Activated CD4-positive, CD25-positive, alpha-beta regulatory T cell treated with anti-CD3 and anti-CD28 coated beads, Interleukin-2, amount 50 U/mL, for 72 hours (primary cell): ENCODE measurements around the gene LIMCH1.
A peak's percentile ranks its signal among the peaks of the same experiment; 100 is the strongest.
"Not testable (repeated sequence)": the region's sequence is repeated elsewhere in the genome, so short reads cannot be mapped to it uniquely, and the experiment has no call there.

ENCODE experiments used
- DNase-seq: peaks from one replicate; pipeline ENCODE4 v3.0.0; 2021

The LIMCH1 gene

DNA sequence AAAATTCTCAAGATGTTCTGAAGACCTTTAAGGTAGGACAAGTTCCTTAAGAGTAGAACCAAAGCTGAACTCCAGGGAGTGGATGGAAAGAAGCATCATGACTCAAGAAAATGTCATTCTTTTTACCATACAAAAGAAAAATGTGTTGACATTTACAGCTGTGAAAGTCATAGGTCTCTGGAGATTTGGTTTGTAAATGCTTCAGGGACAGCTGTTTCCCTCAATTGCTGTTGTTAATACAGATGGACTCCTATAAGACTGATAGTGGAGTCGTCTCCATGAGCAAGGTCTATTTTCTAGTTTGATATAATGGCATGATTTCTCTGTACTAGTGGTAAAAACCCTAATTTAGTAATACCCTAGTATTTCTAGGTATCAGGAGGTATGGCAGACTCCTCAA, 108.9 kb downstream of the LIMCH1 start:
- no peak for DNase-seq

DNA sequence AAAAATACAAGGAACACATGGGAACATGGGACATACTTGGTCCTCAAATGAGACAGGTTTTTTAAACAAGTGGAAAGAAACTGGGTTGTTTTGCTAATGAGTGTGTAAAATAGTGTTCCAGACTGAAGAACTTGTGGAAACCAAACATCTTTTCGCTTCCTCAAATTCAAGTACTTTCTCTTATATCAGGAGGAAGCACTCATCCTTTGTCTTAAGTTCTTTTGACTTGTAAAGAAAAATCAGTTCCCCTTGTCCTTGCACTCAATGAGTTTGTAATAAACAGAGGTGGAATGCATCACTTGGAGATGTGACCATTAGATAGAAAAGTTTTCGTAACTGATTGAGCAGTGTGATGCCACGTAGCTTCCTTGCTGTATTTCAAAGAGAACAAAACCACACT, 109.4 kb downstream of the LIMCH1 start:
- DNase-seq = no peak

DNA sequence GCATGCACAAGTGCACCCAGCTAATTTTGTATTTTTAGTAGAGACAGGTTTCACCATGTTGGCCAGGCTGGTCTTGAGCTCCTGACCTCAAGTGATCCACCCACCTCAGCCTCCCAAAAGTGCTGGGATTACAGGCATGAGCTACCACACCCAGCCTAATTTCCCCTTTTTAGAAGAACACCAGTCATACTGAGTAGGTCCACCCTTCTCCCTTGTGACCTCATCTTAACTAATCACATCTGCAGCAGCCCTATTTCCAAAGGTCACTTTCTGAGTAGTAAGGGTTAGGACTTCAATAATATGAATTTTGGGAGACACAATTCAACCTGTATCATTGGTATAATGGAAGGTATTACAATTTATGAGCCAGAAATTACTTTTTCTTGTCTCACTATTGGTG, 113.2 kb downstream of the LIMCH1 start:
- DNase-seq = not testable (repeated sequence)

DNA sequence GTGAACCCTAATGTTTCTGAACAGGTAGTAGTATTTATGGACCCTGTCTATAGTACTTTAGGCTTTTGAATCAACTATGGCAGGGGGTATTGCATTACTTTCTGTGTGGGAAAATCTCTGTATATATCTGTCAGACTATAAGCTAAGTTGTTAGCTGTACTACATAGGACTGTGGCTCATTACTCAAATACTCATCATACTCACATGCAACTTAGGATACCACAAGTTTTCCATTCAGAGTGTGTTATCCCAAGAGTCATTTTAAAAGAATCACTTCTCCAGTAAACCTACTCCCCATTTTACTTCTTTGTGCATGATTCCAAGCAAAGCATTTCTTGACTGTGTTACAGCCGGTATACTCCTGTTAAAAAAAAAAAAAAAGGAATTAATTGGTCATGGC, 115.0 kb downstream of the LIMCH1 start:
- DNase-seq = no peak

DNA sequence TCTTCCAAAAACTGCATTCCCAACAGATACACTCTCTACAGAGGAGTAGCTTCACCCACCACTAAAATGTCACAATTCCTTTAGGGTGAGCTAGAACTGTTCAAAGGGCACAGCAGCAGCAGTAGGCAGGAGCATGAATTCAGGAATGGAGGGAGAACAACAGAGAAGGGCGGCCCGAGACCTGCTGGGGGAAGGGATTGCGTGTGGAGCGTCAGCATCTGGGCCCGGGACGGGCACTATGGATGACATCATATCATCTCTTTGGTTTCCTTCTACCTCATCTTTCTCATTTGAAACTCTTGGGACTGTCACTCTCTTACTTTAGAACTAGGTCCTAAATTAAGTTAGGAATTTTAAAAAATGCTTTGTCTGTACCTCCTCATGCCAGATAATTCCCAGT, 115.6 kb downstream of the LIMCH1 start:
- DNase-seq = no peak

DNA sequence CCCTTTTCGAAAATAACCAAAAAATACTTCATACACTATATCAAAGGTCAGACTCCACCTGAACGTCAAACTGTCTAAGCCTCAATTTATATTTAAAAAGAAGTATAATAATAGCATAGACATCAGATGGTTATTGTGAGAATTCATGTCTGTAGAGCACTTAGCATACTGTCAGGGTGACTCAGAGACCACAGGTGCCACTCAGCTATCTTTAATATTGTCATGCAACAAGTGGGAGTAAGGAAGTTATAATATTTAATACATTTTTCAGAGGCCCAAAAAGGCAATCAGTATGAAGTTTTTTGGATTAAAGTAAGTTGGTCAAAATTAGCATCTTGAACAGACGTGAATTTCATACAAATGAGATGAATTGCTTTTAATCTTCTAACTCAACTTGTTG, 117.2 kb downstream of the LIMCH1 start:
- no peak for DNase-seq

DNA sequence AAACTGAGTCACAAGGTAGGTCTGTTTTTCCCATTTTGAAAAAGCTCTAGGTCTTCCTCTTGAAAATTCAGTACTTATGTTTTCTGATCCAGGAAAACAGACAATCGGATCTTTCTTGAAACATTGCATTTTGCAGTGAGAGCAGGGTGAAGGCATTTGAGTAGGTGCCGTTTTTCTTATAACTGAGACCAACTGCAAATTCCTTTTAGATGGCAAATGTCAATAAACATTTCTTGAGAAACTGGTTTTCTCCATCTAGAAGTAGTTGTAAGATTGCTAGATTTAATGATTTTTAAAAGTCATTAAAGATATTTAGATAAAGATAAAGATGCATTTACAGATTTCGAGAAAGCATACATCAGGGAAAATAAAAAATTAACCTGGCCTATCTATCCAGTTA, 118.1 kb downstream of the LIMCH1 start:
- no peak for DNase-seq

DNA sequence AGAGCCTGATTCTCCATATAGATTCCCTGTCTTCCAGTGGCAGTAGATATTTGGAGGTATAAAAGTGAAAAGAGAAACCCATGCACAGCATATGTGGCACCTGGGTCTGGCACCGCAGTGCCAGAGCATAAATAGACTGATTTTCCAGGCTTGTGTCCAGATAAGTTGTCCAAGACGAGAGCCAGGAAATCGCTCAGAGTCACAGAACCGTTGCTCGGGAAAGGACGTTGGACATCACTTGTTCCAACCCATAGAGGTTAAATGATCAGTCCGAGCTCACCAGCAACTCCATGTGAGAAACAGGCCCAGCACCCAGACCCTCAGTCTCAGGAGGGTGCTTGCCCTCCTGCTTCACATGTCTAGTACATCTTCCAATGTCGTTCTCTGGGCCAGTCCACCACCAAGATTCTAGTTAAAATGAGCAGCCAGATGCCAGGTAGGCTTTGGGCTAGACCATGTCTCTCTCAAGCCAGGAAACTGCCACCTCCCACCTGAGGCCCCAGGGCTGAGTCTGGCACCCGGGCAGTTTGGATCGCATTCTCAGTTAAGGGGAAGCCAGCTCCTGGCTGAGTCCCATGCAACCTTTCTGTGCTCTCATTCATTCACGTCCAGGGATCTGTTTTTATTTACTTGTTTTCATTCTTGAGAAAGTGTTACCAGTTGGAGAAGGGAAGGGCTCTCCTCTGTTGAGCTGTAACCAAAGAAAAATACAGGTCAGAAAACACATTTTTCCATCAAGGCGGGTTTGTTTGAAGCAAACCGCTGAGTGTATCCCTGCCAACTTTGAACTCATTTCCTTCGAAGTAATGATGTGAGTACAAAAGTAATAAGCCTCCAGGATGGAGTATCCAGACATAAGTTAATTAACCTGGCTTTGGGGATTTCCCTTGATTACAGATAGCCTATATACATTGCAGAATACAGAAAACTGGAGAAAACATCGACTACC, 118.9 kb downstream of the LIMCH1 start:
- no peak for DNase-seq

DNA sequence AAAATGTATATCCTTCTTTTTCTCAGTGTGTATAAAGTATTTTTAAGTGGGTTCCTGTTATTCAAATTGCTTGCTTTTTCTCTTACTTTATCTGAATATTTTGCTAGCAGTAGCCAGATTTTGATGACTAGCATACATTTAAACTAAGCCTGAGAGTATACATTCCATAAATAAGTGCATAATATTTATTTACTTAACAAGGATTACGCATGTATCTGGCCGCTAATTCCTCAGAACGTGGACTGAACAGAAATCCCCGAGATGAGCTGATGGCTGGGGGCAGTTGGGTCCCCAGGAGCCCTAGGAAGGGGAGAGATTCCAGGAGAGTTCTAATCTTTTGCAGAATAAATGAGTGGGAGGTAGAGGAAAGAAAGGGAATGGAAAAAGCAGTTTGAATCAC, 119.6 kb downstream of the LIMCH1 start:
- no peak for DNase-seq

DNA sequence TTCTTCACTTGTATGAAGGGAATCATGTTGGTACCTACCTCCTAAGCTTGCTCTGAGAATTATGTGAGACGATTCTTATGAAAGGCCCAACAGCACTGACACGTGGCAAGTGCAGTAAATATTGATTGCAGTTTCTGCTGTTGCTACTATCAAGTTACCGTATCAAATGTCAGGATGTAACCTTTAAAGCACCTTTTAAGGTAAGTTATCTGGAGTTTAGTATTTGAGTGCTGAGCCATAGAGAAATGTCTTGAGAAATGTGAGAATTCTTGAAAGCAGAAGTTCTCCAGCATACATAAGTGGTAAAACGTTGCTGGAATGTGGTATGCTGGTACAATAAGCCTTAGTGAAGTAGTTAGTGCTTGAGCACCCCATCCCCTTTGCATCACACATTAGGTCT, 120.2 kb downstream of the LIMCH1 start:
- no peak for DNase-seq

DNA sequence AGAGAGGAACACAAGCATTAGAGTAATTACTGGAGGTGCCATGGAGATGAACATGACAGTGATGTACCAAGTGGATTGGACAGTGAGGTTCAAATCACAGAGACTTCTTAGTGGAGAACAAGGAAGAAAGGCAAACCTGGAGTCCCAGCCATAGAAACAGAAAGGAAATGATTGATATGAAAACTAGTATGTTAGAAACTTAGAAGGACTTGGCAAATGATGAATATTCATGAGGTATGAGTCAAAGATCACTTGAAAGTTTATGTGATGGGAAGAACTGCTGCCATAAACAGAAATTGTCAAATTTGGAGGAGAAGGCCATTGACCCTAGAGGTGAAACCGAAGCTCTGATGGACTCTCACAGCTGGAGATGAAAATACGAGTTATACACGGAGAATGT, 122.4 kb downstream of the LIMCH1 start:
- no peak for DNase-seq

DNA sequence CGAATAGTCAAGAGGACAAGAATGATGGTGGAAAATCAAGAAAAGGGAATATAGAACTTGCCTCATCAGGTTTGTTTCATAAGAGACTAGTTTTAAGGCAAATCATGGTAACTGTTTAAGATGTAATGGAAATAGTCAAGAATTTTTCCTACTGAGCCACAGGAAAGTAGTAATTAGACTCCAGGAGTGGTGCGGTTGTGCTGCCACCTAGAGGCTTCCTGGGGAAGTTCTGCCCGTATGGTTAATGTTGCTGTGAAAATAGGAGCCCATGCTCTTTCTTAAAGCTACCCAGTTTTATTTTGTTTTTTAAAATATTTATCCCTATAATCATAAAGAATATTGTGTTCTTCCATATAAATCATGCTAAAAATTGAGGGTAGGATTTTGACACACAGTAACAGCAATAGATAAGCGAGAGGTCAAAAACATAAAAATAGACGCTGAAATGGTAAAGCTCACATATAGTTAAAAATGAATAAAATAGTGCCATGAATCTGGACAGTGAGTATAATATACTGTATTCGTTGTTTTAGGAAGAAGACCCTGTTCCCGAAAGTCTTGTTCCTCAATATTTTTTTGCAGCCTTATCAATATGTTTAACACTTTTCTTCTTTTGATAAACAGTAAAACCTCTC, 123.6 kb downstream of the LIMCH1 start:
- peak; percentile 38 for DNase-seq

DNA sequence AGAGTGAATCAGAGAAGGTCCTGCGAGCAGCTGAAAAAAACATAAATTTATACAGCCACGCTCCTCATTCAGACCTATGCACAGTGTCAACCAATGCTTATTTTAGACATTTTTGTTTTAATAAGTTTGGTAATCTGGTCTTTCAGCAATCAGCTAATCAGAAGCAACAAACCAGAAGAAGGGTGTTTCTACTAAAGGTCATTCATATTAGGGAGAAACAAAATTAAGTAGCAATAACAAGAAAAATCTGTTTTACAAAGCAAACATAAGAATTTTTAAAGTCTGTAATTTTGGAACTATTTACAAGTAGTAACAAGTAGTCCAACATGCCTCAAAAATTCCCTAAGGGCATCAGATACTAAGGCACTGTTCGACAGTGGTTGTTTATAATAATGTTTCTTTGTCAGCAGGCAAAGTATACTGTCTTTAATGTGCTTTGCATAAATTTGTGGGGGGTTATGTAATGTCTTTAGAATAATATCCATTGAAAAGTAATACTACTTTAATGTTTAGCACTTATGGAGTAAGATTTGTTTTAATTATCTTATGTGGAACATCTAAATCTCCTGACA, 127.8 kb downstream of the LIMCH1 start:
- no peak for DNase-seq

DNA sequence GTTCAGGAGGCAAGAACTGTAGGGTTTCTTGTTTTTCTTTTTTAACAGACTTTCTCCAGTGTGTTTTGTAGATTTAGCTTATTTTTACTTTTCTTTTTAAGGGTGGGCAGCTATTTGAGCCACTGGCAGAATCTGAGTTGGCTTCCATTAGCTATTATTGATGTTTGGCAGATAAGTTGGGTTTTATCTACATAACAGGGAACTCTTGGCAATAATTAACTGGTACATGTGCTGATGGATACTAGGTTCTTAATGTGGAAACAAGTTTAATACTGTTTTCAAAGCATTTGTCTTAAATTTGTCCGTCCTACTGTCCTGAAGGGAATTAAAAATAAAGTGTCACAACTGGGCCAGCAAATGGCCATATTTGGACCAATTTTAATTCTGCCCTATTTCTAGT, 130.1 kb downstream of the LIMCH1 start:
- no peak for DNase-seq

DNA sequence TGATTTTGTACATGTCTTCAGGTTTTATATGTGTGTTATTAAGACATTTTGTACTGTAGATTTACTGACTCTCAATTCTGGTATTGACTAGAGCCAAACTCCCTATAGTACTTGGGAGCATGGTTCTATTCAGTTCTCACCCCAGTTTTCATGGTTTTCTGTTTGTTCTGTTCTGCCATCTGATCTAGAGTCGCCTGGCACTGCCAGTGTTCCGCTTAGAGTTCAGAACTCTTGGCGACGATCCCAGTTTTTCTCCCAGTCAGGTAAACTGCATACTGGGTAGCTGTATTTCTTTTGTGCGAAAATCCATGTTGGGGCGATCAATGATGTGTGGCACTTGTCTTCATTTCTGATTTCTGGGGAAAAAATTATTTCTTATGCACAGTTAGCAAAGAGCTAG, 132.6 kb downstream of the LIMCH1 start:
- DNase-seq = no peak

DNA sequence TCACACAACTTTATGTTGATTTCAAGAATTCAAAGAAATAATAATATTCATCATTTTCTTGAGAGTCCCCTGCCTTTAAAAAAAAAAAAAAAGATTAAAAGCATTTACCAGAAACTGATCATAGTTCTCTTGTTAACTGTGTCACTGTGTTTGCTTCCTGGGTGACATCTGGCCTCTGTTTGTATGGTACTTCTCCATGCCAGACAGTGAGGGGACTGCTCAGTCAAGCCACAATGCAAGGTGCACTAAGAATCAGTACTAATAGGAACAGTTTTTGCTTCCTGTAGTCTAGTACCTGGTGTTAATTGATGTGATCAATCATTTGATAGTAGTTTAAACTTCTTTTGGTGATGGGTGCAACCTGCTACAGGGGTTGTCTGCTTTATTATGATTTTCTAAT, 133.0 kb downstream of the LIMCH1 start:
- no peak for DNase-seq

DNA sequence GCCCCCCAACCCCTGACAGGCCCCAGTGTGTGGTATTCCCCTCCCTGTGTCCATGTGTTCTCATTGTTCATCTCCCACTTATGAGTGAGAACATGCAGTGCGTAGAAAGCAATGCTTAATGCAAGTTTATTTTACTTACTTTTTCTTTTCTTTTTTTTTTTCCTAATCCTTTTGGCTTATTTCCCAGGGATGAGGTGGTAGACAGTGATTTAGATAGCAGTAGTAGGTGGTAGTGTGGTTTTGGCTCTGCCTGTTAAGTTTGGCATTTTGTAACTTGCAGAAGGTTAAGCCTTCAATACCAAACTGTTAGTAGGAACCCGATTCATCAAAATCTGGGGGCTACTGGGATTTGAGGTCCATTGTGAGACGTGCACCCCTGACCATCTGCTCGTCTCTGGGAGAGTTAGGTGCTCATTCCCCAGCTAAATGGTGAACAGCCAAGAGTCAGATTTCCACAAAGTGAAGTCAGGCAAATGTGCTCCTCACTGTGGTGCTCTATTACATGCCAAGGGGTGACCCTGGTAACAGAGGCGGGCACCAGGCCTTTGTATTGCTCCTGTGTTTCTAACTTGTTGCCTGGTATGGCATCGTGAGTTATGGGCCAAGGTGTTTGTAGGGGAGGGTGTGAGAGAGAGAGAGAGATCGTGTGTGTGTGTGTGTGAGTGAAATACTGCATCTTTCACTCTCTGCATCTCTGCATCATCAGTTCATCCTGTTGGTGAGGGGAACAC, 140.3 kb downstream of the LIMCH1 start:
- no peak for DNase-seq

DNA sequence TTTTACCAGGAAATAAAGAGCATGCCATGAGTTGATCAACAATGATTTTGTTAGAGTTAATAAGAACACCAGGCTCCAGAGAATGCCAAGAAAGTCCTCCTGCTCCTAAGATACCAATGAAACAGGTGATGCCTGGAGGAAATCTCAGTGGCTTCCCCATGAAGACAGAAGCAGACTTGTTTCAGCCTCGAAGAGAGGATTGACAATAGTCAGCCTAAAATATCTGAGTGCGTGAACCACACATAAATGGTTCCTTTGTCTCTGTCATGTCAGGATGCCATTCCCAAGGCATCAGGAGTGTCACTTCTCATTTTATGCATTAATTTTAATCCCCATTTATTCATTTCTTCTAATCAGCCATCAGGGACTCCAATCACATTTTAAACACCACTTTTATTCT, 141.0 kb downstream of the LIMCH1 start:
- no peak for DNase-seq

DNA sequence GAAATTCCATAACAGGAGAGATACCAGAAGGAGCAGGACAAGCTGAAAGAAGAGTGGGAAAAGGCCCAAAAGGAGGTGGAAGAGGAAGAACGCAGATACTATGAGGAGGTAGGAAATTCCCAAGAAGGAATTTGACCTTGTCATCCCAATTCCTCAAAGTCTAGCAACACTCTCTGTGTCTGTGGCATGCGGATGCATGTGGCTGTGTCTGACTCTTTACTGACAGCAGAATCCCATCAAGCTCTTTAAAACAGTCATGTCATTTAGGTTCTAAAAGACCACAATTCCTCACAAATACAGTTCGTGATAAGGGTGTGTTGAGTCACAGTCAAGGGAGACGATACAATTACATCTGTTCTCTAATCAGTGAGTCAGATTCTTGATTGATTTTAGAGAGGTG, 142.0 kb downstream of the LIMCH1 start:
- DNase-seq = no peak

DNA sequence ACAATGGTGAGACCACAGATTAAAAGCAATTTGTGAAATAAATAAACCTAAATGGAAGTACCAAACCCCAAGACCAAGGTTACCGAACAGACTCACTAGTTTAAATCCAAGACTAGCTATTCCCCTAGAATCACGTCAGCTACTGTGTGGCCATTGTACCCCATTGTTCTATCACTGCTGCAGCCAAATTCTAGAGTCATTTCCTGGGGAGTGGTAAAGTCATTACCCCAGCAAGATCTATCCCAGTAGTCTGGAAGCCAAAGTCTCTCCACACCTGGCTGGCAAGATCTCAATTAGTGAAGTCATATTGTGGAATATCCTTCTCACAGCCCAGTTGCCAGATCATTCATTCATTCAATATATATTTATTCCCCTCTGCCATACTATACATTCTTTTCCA, 143.1 kb downstream of the LIMCH1 start:
- no peak for DNase-seq

DNA sequence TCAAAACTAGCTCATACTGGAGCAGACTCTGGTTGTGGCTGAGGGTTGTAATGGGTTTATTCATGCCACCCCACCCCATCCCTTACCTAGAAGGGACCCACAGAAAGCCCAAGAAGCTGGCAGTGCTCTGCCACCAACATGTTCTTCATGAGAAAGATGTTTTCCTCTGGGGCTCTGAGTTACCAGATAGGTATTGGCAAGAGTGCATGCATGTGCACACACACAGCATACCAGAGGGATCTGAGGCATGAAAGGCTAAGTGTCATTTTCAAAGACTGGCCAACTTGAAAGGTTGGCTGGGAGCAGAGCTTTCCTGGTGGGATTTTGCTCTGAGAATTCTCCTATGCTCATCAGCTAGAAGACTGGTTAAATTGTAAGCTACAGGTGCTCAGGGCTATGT, 145.4 kb downstream of the LIMCH1 start:
- no peak for DNase-seq

DNA sequence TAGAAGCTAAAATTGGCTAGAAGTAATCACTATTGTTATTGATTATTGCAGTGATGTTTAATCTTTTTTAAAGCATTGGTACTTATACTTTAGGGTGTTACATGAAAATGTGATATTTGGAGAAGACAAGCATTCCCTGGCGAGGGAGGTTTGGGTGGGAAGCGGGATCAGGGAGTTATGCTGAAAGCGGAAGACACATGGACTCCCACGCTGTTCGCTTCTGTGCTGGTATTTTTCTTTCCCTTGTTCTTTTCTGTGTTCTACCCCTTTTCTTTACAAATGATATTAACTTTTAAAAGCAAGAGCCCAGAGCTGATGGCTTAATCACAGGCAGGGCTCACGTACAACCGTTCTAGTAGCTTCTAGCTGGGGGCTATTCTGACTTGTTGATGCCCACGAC, 148.9 kb downstream of the LIMCH1 start:
- no peak for DNase-seq

DNA sequence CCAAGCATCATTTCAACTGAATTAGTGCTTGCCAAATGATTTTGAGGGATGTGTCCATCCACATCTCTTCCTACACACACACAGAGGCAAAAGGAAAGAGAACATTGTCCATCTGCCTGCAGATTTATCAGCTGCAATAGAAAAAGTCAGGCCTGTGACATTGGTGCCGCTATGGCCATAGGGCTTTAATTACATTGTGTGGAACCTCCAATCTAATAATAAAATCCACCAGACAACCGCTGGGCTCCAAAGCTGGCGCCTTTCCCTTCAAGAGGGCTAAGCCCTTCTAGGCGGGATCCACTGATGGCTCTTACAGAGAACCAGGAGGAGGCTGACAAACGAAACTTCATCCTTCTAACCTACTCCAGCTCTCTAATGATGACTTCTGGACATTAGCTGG, 150.0 kb downstream of the LIMCH1 start:
- no peak for DNase-seq
